ENCODE data around the gene ADAMTS9.

DNA sequence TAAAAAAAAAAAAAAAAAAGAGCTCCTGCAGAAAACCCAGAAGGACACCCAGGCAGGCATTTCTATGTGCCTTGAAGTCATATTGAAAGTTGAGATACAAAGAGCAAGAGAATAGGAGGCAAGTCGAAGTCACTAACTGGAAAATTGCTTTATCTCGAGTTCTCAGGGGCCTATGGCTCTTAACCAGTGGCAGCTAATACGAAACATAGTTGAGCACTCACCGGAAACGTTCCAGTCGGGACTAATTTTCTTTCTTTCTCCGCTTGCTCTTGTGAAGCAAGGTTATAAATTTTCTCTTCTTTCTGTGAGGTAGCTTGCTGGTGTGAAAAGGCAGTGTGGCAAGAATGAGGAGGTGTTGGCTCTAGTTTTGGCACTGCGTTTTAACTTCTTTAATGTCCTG lies 181.5 kb downstream of the ADAMTS9 start:
- TF ChIP-seq, protein P1, sequence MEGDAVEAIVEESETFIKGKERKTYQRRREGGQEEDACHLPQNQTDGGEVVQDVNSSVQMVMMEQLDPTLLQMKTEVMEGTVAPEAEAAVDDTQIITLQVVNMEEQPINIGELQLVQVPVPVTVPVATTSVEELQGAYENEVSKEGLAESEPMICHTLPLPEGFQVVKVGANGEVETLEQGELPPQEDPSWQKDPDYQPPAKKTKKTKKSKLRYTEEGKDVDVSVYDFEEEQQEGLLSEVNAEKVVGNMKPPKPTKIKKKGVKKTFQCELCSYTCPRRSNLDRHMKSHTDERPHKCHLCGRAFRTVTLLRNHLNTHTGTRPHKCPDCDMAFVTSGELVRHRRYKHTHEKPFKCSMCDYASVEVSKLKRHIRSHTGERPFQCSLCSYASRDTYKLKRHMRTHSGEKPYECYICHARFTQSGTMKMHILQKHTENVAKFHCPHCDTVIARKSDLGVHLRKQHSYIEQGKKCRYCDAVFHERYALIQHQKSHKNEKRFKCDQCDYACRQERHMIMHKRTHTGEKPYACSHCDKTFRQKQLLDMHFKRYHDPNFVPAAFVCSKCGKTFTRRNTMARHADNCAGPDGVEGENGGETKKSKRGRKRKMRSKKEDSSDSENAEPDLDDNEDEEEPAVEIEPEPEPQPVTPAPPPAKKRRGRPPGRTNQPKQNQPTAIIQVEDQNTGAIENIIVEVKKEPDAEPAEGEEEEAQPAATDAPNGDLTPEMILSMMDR (IDR thresholded peaks at IDR 0.05 in 4 of 5, conservative IDR thresholded peaks at IDR 0.05 in 1 of 5): no peak
- no peak for TF ChIP-seq POLR2A (IDR thresholded peaks at IDR 0.05)
